Non-pigmented ciliary epithelial cell (primary cell): ENCODE results near the gene NELFE.
"Not testable (repeated sequence)": the region's sequence is repeated elsewhere in the genome, so short reads cannot be mapped to it uniquely, and the experiment has no call there.

Experiments used
- DNase-seq: peaks from one replicate; pipeline ENCODE4 v3.0.0-alpha.2; 2010; ENCODE audit warnings: low read depth

The NELFE gene

GRCh38 chr6:31958741-31959739, at the start of gene NELFE, which contains the start of gene SKIC2:
TSS of gene NELFE (minus strand) at chr6:31958971. CDS start at chr6:31958446, 525 bp downstream.
TSS of gene SKIC2 (plus strand) at chr6:31959175. CDS start at chr6:31959193, 18 bp downstream.
- DNase-seq = peak; percentile 85

GRCh38 chr6:32008037-32008436, 49.3 kb upstream of the NELFE start:
- DNase-seq = not testable (repeated sequence)

GRCh38 chr6:32007086-32007485, 48.3 kb upstream of the NELFE start:
- not testable (repeated sequence) for DNase-seq

GRCh38 chr6:32005991-32006529, 47.3 kb upstream of the NELFE start:
- not testable (repeated sequence) for DNase-seq

GRCh38 chr6:32005538-32005880, 46.7 kb upstream of the NELFE start:
- not testable (repeated sequence) for DNase-seq

GRCh38 chr6:32004864-32005537, 46.2 kb upstream of the NELFE start:
- not testable (repeated sequence) for DNase-seq

GRCh38 chr6:32004393-32004792, 45.6 kb upstream of the NELFE start:
- not testable (repeated sequence) for DNase-seq

- not testable (repeated sequence) for DNase-seq
Measured at GRCh38 chr6:32003301-32003700, 44.5 kb upstream of the NELFE start.

GRCh38 chr6:32002546-32003268, 43.9 kb upstream of the NELFE start:
- not testable (repeated sequence) for DNase-seq

- not testable (repeated sequence) for DNase-seq
Measured at GRCh38 chr6:31996385-31996784, 37.6 kb upstream of the NELFE start.

- not testable (repeated sequence) for DNase-seq
Measured at GRCh38 chr6:31994421-31994820, 35.6 kb upstream of the NELFE start.

- not testable (repeated sequence) for DNase-seq
Measured at GRCh38 chr6:31989363-31989762, 30.6 kb upstream of the NELFE start.

- not testable (repeated sequence) for DNase-seq
Measured at GRCh38 chr6:31981744-31982143, 23.0 kb upstream of the NELFE start, which contains the start of gene C4A. TSS of gene C4A (plus strand) at chr6:31982057. CDS start at chr6:31982108, 51 bp downstream.

GRCh38 chr6:31980998-31981397, 22.2 kb upstream of the NELFE start:
- DNase-seq = not testable (repeated sequence)

- DNase-seq = not testable (repeated sequence)
Measured at GRCh38 chr6:31980195-31980876, 21.6 kb upstream of the NELFE start.

- no peak for DNase-seq
Measured at GRCh38 chr6:31979238-31979898, 20.6 kb upstream of the NELFE start.

- DNase-seq = no peak
Measured at GRCh38 chr6:31978831-31979230, 20.1 kb upstream of the NELFE start.

- DNase-seq = no peak
Measured at GRCh38 chr6:31977816-31978431, 19.2 kb upstream of the NELFE start.

- DNase-seq = not testable (repeated sequence)
Measured at GRCh38 chr6:31976065-31976464, 17.3 kb upstream of the NELFE start.
